ENCODE results near the gene ZSCAN9. TPM values are rescaled to one million over a fixed set of nuclear protein-coding genes. Genes with fewer than 3 reads are reported as not detected.

The ZSCAN9 gene
- total and polyA plus RNA-seq, 9 of the 15 experiments (the other 6 are each of a cell fraction or from before 2014, with no cell fraction given), result 18.8 to 48.9 (median 28.7) TPM

DNA sequence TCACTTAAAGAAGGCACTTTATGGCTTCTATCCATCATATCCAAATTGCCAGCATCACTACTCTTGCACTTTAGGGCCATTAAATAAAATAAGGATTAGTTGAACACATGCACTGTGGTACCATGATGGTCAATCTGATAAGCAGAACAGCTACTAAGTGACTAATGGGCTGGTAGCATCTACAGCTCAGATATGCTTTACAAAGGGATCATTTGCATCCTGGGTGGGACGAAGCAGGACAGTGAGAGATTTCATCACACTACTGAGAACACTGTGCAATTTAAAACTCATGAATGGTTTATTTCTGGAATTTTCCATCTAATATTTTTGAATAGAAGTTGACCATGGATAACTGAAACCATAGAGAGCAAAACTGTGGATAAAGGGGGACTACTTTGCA is 25.1 kb upstream of the ZSCAN9 start:
- H3K4me3 ChIP-seq, result no peak overlapping the region
- intact Hi-C loops (cut with micrococcal nuclease), result no loop called here

More for the DNA sequence above, 25.1 kb upstream of the ZSCAN9 start:
- Histone ChIP-seq H3K9me1 (ENCODE audit: control insufficient read depth, insufficient read depth, low read length) (no peaks in the 10 kb centered on the region), H3K4me2 (ENCODE audit: insufficient read depth, low read length) (no peak overlapping the region), H3K27ac (ENCODE audit: extremely low read depth, low read depth, low read length) (no peak overlapping the region), H3K4me1 (replicated peaks in 1 of 2; ENCODE audit: control insufficient read depth in 2 of 2, insufficient read depth in 2 of 2, low read length in 2 of 2) (no peaks in the 10 kb centered on the region), H3K27me3 (ENCODE audit: control insufficient read depth in 2 of 2, insufficient read depth in 2 of 2, low read length in 2 of 2) (no peaks in the 10 kb centered on the region), H2AFZ (ENCODE audit: low read depth, low read length) (no peak overlapping the region), H3K9ac (ENCODE audit: insufficient read depth in 1 of 2, low read depth in 2 of 2, low read length in 2 of 2) (no peak overlapping the region), H4K20me1 (replicated peaks; ENCODE audit: control insufficient read depth, insufficient read depth, low read length) (no peaks in the 10 kb centered on the region), H3K79me2 (ENCODE audit: control insufficient read depth, insufficient read depth, low read length) (no peaks in the 10 kb centered on the region), H3K36me3 (ENCODE audit: control insufficient read depth, insufficient read depth, low read length) (no peaks in the 10 kb centered on the region), H3K9me3 (replicated peaks; ENCODE audit: control insufficient read depth, insufficient read depth, low read depth, low read length) (0 out of 2 replicates have a peak, but pooled peaks cover 3% of the 10 kb centered on the region)
- CTCF ChIA-PET (ENCODE audit: low intra/inter-chr PET ratio), result no interaction called here
- WGBS (ENCODE audit: insufficient coverage, low coverage, missing lambda C conversion rate), result 28% methylated on average over 1 of the region's 1 CpG
- in situ Hi-C loops (cut with MboI), result no loop called here
- POLR2A ChIA-PET, result no interaction called here
- DNase-seq (ENCODE audit: extremely low read depth in 1 of 4, low spot score in 3 of 4) (no peak), FAIRE-seq (no peak), ATAC-seq (no peak)
- TF ChIP-seq IRF9 (tag; IDR thresholded peaks at IDR 0.05), result no peak
- no peak for TF ChIP-seq NRF1 (conservative IDR thresholded peaks at IDR 0.05 in 1 of 2, IDR thresholded peaks at IDR 0.05 in 1 of 2)
- no peak for TF ChIP-seq NR2C2 (CRISPR knock-in tag; IDR thresholded peaks at IDR 0.05)
- no peak for TF ChIP-seq NR2C2 (tag; IDR thresholded peaks at IDR 0.05)
- TF ChIP-seq ZNF830 (CRISPR knock-in tag; IDR thresholded peaks at IDR 0.05), result no peak
- no peak for TF ChIP-seq ZNF699 (CRISPR knock-in tag; IDR thresholded peaks at IDR 0.05; ENCODE audit: insufficient replicate concordance)
- no peak for TF ChIP-seq NCOA6 (IDR thresholded peaks at IDR 0.05)
- no peak for TF ChIP-seq MNT (conservative IDR thresholded peaks at IDR 0.05)
- no peak for TF ChIP-seq ZNF124 (CRISPR knock-in tag; IDR thresholded peaks at IDR 0.05)
- no peak for TF ChIP-seq LCOR (CRISPR knock-in tag; IDR thresholded peaks at IDR 0.05)
- no peak for TF ChIP-seq MXD1 (CRISPR knock-in tag; IDR thresholded peaks at IDR 0.05; ENCODE audit: borderline replicate concordance, poor library complexity, severe bottlenecking)
- no TSS peak for BruUV-seq (replicated peaks)

Measured in K562 (cell line).